Body of pancreas (tissue), 4 donors: ENCODE data around the gene LAMA2. TPM values are rescaled to one million over a fixed set of nuclear protein-coding genes. Genes with fewer than 3 reads are reported as not detected.

ENCODE experiments used
- ATAC-seq: fragments of 150-250 bp; one replicate; pipeline ENCODE4 v1.9.1; 2016
- DNase-seq, 4 donors: peaks; one replicate each; pipeline ENCODE4 v3.0.0-alpha.2; 2019
- H3K27ac ChIP-seq, 4 donors: fragments of 200-600 bp; sonication (generic); 1 replicate in 3 of 4; 2 replicates in 1 of 4; pipeline versions ENCODE4 v1.5.1 to v1.6.1; 2016 to 2019; ENCODE audit warnings: mild to moderate bottlenecking in 1 of 4, mixed read lengths in 1 of 4, moderate library complexity in 1 of 4
- H3K27me3 ChIP-seq, 2 donors: fragments of 200-600 bp; sonication (generic); one replicate each; pipeline ENCODE4 v1.6.0; 2016; ENCODE audit warnings: mild to moderate bottlenecking in 1 of 2
- H3K36me3 ChIP-seq, 2 donors: fragments of 200-600 bp; sonication (generic); replicated peaks in 1 of 2; 2 replicates each; pipeline ENCODE4 v1.5.1; 2016; ENCODE audit warnings: low read depth in 2 of 2; ENCODE audit not compliant: insufficient read depth in 1 of 2
- H3K4me1 ChIP-seq: fragments of 200-600 bp; sonication (generic); one replicate; pipeline ENCODE4 v1.6.0; 2016
- H3K4me3 ChIP-seq, 2 donors: fragments of 200-600 bp; sonication (generic); 1 replicate in 1 of 2; 2 replicates in 1 of 2; pipeline ENCODE4 v1.5.1; 2016 to 2019
- H3K9me3 ChIP-seq, 3 donors: fragments of 200-600 bp; sonication (generic); 1 replicate in 2 of 3; 2 replicates in 1 of 3; pipeline ENCODE4 v1.5.1; 2016
- POLR2A ChIP-seq, 3 donors: fragments of 450-650 bp; IDR thresholded peaks; one replicate each; pipeline ENCODE4 v1.6.1; 2016; ENCODE audit warnings: antibody characterized with exemption in 3 of 3, mild to moderate bottlenecking in 2 of 3
- WGBS, 2 donors: methylation state at CpG; one replicate each; pipeline ENCODE4 v1.1.5; 2017; 5-methylcytosine and 5-hydroxymethylcytosine counted together
- intact Hi-C: fragments of 100-400 bp; cut with DNase I; formaldehyde crosslinking; loops from one replicate; pipeline ENCODE4 v1.15.1; 2023
- total RNA-seq, 2 donors: library from RNA; depleted of rRNA; stranded (reverse); fragments of >200 nt; gene quantifications; one replicate each; pipeline ENCODE4 v1.1.0, GENCODE V29; 2016
- TF ChIP-seq, protein P1 (sequence below), 7 experiments: fragments of 450-650 bp in 4 of 7; fragments of 200-600 bp in 3 of 7; sonication (generic) in 3 of 7; IDR thresholded peaks; one replicate each; pipeline ENCODE4 v1.5.1; 2016 to 2019; ENCODE audit warnings: antibody characterized with exemption in 7 of 7

The LAMA2 gene
- total RNA-seq, 2 donors from 2014 or later = 43.3 to 54.7 TPM

DNA sequence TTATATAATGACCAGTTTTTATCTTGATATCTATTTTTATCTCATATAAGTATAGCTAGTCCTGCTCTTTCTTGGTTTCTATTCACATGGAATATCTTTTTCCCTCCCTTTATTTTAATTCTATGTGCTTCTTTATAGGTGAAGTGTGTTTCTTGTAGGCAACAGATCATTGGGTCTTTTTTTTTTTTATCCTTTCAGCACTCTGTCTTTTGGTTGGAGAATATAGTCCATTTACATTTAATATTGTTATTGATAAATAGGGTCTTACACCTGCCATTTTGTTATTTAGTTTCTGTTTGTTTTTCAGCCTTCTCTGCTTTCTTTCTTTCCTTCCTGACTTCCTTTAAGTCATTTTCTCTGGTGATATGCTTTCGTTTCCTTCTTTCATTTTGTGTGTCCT, 22.2 kb upstream of the LAMA2 start:
- intact Hi-C loops = no loop called here
- Histone ChIP-seq H3K27ac (no peak overlapping the region), H3K4me3 (no peak overlapping the region), H3K4me1 (no peaks in the 10 kb centered on the region), H3K9me3 (no peaks in the 10 kb centered on the region), H3K36me3 (no peaks in the 10 kb centered on the region), H3K27me3 (no peaks in the 10 kb centered on the region)
- TF ChIP-seq, protein P1, sequence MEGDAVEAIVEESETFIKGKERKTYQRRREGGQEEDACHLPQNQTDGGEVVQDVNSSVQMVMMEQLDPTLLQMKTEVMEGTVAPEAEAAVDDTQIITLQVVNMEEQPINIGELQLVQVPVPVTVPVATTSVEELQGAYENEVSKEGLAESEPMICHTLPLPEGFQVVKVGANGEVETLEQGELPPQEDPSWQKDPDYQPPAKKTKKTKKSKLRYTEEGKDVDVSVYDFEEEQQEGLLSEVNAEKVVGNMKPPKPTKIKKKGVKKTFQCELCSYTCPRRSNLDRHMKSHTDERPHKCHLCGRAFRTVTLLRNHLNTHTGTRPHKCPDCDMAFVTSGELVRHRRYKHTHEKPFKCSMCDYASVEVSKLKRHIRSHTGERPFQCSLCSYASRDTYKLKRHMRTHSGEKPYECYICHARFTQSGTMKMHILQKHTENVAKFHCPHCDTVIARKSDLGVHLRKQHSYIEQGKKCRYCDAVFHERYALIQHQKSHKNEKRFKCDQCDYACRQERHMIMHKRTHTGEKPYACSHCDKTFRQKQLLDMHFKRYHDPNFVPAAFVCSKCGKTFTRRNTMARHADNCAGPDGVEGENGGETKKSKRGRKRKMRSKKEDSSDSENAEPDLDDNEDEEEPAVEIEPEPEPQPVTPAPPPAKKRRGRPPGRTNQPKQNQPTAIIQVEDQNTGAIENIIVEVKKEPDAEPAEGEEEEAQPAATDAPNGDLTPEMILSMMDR (IDR thresholded peaks at IDR 0.05) = no peak
- no peak for TF ChIP-seq POLR2A (IDR thresholded peaks at IDR 0.05)
- DNase-seq (no peak), ATAC-seq (no peak)
- WGBS, 2 donors = 73 to 74% methylated on average over 1 of the region's 1 CpG

DNA sequence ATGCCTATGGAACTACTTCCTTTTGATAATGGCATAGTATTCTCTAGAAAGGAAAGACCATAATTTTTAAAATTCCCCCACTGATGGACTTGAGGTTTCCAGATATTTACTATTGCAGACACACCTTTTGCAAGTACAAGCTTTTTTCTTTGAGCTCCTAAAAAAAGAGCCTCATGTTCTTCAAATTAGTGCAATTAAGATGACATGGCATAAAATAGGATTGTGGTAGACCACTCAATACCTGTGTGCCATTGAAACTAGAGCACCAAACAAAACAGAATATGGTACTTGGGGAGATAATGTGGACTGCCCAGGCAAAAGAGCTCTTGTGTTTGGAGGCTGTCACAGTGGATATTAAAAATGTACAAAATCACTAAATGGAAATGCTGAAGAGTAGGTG, 19.0 kb upstream of the LAMA2 start:
- no peaks in the 10 kb centered on the region for H3K36me3 ChIP-seq
- intact Hi-C loops = no loop called here
- H3K4me1 ChIP-seq = no peaks in the 10 kb centered on the region
- H3K27ac ChIP-seq = no peak overlapping the region
- H3K9me3 ChIP-seq = no peaks in the 10 kb centered on the region
- no peaks in the 10 kb centered on the region for H3K27me3 ChIP-seq
- TF ChIP-seq, protein P1 (IDR thresholded peaks at IDR 0.05) = no peak
- no peak for TF ChIP-seq POLR2A (IDR thresholded peaks at IDR 0.05)
- ATAC-seq (no peak), DNase-seq (no peak)
- no peak overlapping the region for H3K4me3 ChIP-seq

DNA sequence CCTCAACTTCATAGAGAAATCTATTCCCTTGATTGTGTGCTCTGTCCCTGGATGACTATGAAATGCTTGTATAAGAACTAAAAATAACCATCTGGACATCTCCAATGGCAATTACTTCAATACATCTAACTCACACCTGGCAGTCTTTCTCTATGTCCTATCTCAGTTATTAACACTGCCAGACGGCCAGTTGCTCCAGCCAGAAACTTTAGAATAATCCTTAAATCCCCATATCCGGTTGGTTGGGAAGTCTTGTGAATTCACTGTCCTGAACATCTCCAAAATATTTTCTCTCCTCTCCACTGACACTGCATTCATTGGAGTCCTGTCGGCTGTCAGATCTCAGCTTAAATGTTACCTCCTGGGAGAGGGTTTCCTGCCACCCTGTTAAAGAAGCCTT, 12.2 kb upstream of the LAMA2 start:
- intact Hi-C loops = no loop called here
- H3K36me3 ChIP-seq = no peaks in the 10 kb centered on the region
- TF ChIP-seq, protein P1 (IDR thresholded peaks at IDR 0.05) = no peak
- TF ChIP-seq POLR2A (IDR thresholded peaks at IDR 0.05) = no peak
- no peak for ATAC-seq
- no peaks in the 10 kb centered on the region for H3K27me3 ChIP-seq
- H3K27ac ChIP-seq = no peak overlapping the region
- 53 to 60% methylated on average over 3 of the region's 3 CpGs for WGBS, 2 donors
- H3K4me1 ChIP-seq = no peaks in the 10 kb centered on the region
- no peak for DNase-seq
- H3K4me3 ChIP-seq = no peak overlapping the region
- no peaks in the 10 kb centered on the region for H3K9me3 ChIP-seq

DNA sequence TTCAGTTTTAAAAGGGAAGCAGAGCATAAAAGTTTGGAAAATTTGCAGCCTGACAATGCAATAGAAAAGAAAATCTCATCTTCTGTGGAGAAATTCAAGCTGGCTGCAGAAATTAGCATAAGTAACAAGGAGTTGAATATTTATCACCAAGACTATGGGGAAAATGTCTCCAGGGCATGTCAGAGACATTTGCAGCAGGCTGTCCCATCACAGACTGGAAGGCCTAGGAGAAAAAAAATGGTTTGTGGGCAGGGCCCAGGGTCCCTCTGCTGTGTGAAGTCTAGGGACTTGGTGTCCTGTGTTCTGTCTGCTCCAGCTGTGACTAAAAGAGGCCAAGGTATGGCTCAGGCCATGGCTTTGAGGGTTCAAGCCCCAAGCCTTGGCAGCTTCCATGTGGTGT, 8.1 kb upstream of the LAMA2 start:
- H3K36me3 ChIP-seq = no peaks in the 10 kb centered on the region
- ATAC-seq (no peak), DNase-seq (no peak)
- H3K4me1 ChIP-seq = no peaks in the 10 kb centered on the region
- TF ChIP-seq POLR2A (IDR thresholded peaks at IDR 0.05) = no peak
- TF ChIP-seq, protein P1 (IDR thresholded peaks at IDR 0.05) = no peak
- intact Hi-C loops = no loop called here
- no peaks in the 10 kb centered on the region for H3K27me3 ChIP-seq
- no peaks in the 10 kb centered on the region for H3K9me3 ChIP-seq
- H3K27ac ChIP-seq = no peak overlapping the region
- H3K4me3 ChIP-seq = no peak overlapping the region

DNA sequence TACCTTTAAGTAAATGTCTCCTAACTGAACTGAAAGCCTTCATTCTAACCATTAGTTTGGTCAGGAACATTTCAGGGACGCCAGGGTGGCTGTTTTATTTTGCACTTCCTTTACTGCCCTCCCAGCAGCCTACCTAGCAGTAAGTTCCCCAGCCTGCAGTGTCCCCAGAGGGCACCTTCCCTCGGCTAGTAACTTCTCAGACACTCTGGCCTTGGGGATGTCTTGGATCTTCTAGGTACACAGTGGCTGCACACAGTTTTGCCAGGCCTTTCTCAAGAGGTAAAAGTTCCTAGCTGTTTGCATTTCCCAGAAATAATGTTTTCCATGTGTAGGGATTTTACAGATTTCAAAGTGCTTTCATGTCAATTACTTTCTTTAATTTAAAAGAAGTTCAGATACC, 378 bp upstream of the LAMA2 start:
- intact Hi-C loops = no loop called here
- Histone ChIP-seq H3K4me3 (no peak overlapping the region), H3K27ac (no peak overlapping the region), H3K27me3 (no peaks in the 10 kb centered on the region), H3K36me3 (no peaks in the 10 kb centered on the region), H3K4me1 (peaks cover 8% of the 10 kb centered on the region), H3K9me3 (no peaks in the 10 kb centered on the region)
- ATAC-seq = no peak
- TF ChIP-seq POLR2A (IDR thresholded peaks at IDR 0.05) = no peak
- TF ChIP-seq, protein P1 (IDR thresholded peaks at IDR 0.05) = no peak
- no peak for DNase-seq
- WGBS, 2 donors = 30 to 49% methylated on average over 2 of the region's 2 CpGs
